ENCODE results near the gene PRSS2. TPM values are rescaled to one million over a fixed set of nuclear protein-coding genes. Genes with fewer than 3 reads are reported as not detected.

PRSS2 gene
- total RNA-seq (2021), result 27.6 to 41.2 TPM (median 28.2 TPM) in 3 replicates
- not detected for Bru-seq, nascent RNA
- long read RNA-seq, experiment 1, result 0 reads
- long read RNA-seq, experiment 2, result 0 reads
- long read RNA-seq, experiment 3, result 0 reads

- Mint-ChIP-seq H3K4me1 (peaks cover 7% of the 10 kb centered on the region; the same call in 1 of the 2 replicates), H3K36me3 (no peaks in the 10 kb centered on the region), H3K9me3 (peaks cover 10% of the 10 kb centered on the region), H3K4me3 (no peak within 1 kb of the TSS), H3K27ac (no peak within 1 kb of the TSS), H3K27me3 (ENCODE audit: low read depth) (peaks cover 3% of the 10 kb centered on the region)
- ChIA-PET CTCF (interaction anchor here (0.8 to 1.2 kb wide), 3 partner anchors 41 to 236 kb away, joined by 3 read pairs; no protein-coding TSS in a partner anchor), POLR2A (no interaction called here)
- no peak for TF ChIP-seq CREB1 (CRISPR knock-in tag; IDR thresholded peaks at IDR 0.05)
- no peak for TF ChIP-seq CBFB (CRISPR knock-in tag; IDR thresholded peaks at IDR 0.05; ENCODE audit: low read depth)
- no peak for DNase-seq (ENCODE audit: low spot score)
- ATAC-seq, result no peak
These were observed at the start of gene PRSS2 for GRCh38 chr7:142770661-142771352. PRSS2 (plus strand) TSS chr7:142770970; CDS start chr7:142770983, 13 bp downstream.

- Mint-ChIP-seq H3K27ac (no peak overlapping the region), H3K9me3 (peaks cover 5% of the 10 kb centered on the region; the same call in 1 of the 2 replicates), H3K36me3 (no peaks in the 10 kb centered on the region; the same call in 1 of the 2 replicates), H3K4me1 (peaks cover 3% of the 10 kb centered on the region), H3K27me3 (ENCODE audit: low read depth) (no peaks in the 10 kb centered on the region; the same call in 1 of the 2 replicates), H3K4me3 (no peak overlapping the region)
- CTCF ChIA-PET, result interaction anchor here (1.0 kb wide), 1 partner anchor 9 kb away, joined by 4 read pairs; no protein-coding TSS in a partner anchor
- ATAC-seq (no peak), DNase-seq (ENCODE audit: low spot score) (no peak)
- TF ChIP-seq ZNF532 (CRISPR knock-in tag; IDR thresholded peaks at IDR 0.05; ENCODE audit: borderline replicate concordance) (no peak), ZBTB21 (CRISPR knock-in tag; IDR thresholded peaks at IDR 0.05; ENCODE audit: borderline replicate concordance) (no peak), PRDM15 (CRISPR knock-in tag; IDR thresholded peaks at IDR 0.05) (no peak), ZNF396 (CRISPR knock-in tag; IDR thresholded peaks at IDR 0.05; ENCODE audit: borderline replicate concordance) (no peak), CDX4 (CRISPR knock-in tag; IDR thresholded peaks at IDR 0.05; ENCODE audit: borderline replicate concordance) (no peak), SMAD3 (CRISPR knock-in tag; IDR thresholded peaks at IDR 0.05; ENCODE audit: borderline replicate concordance) (no peak), ELF4 (CRISPR knock-in tag; IDR thresholded peaks at IDR 0.05; ENCODE audit: low read depth) (no peak), ZNF425 (CRISPR knock-in tag; conservative IDR thresholded peaks at IDR 0.05) (no peak)
- POLR2A ChIA-PET, result no interaction called here
These were observed 49.8 kb upstream of the PRSS2 start for GRCh38 chr7:142720986-142721385.
